Measurements from ENCODE around the gene MBD4.

The MBD4 gene

GRCh38 chr3:129417326-129417725 is 22.4 kb downstream of the MBD4 start:
- ATAC-seq: peak; percentile 60
- TF ChIP-seq OSR1 (CRISPR knock-in tag; IDR thresholded peaks at IDR 0.05): no peak
- TF ChIP-seq ZFP3 (CRISPR knock-in tag; IDR thresholded peaks at IDR 0.05): no peak
- TF ChIP-seq, protein P1, sequence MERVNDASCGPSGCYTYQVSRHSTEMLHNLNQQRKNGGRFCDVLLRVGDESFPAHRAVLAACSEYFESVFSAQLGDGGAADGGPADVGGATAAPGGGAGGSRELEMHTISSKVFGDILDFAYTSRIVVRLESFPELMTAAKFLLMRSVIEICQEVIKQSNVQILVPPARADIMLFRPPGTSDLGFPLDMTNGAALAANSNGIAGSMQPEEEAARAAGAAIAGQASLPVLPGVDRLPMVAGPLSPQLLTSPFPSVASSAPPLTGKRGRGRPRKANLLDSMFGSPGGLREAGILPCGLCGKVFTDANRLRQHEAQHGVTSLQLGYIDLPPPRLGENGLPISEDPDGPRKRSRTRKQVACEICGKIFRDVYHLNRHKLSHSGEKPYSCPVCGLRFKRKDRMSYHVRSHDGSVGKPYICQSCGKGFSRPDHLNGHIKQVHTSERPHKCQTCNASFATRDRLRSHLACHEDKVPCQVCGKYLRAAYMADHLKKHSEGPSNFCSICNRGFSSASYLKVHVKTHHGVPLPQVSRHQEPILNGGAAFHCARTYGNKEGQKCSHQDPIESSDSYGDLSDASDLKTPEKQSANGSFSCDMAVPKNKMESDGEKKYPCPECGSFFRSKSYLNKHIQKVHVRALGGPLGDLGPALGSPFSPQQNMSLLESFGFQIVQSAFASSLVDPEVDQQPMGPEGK (CRISPR knock-in tag; IDR thresholded peaks at IDR 0.05; ENCODE audit: borderline replicate concordance): no peak
- no peak for TF ChIP-seq GLIS3 (CRISPR knock-in tag; IDR thresholded peaks at IDR 0.05)
- TF ChIP-seq ZNF8 (CRISPR knock-in tag; IDR thresholded peaks at IDR 0.05): no peak
- TF ChIP-seq BACH2 (CRISPR knock-in tag; IDR thresholded peaks at IDR 0.05; ENCODE audit: borderline replicate concordance): no peak
- no peak for TF ChIP-seq CSDC2 (CRISPR knock-in tag; IDR thresholded peaks at IDR 0.05)
- TF ChIP-seq, protein P2, sequence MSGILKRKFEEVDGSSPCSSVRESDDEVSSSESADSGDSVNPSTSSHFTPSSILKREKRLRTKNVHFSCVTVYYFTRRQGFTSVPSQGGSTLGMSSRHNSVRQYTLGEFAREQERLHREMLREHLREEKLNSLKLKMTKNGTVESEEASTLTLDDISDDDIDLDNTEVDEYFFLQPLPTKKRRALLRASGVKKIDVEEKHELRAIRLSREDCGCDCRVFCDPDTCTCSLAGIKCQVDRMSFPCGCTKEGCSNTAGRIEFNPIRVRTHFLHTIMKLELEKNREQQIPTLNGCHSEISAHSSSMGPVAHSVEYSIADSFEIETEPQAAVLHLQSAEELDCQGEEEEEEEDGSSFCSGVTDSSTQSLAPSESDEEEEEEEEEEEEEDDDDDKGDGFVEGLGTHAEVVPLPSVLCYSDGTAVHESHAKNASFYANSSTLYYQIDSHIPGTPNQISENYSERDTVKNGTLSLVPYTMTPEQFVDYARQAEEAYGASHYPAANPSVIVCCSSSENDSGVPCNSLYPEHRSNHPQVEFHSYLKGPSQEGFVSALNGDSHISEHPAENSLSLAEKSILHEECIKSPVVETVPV (CRISPR knock-in tag; IDR thresholded peaks at IDR 0.05): no peak
- no peak for TF ChIP-seq ZNF70 (CRISPR knock-in tag; IDR thresholded peaks at IDR 0.05)
- no peak for TF ChIP-seq PPARA (CRISPR knock-in tag; IDR thresholded peaks at IDR 0.05; ENCODE audit: borderline replicate concordance)
- no peak for TF ChIP-seq ZFP30 (CRISPR knock-in tag; IDR thresholded peaks at IDR 0.05)
- no peak for TF ChIP-seq ZNF565 (CRISPR knock-in tag; conservative IDR thresholded peaks at IDR 0.05; ENCODE audit: low read depth)
- no peak for TF ChIP-seq RARB (CRISPR knock-in tag; IDR thresholded peaks at IDR 0.05)
- no peak for TF ChIP-seq SNAI2 (CRISPR knock-in tag; IDR thresholded peaks at IDR 0.05)
- no peak for TF ChIP-seq ZC3H10 (CRISPR knock-in tag; IDR thresholded peaks at IDR 0.05)
- TF ChIP-seq TSHZ2 (CRISPR knock-in tag; IDR thresholded peaks at IDR 0.05): no peak
- TF ChIP-seq ARNTL (CRISPR knock-in tag; IDR thresholded peaks at IDR 0.05; ENCODE audit: borderline replicate concordance, low read depth): no peak
- TF ChIP-seq TOX (CRISPR knock-in tag; IDR thresholded peaks at IDR 0.05; ENCODE audit: borderline replicate concordance): no peak
- no peak for TF ChIP-seq ISL1 (CRISPR knock-in tag; IDR thresholded peaks at IDR 0.05)
- TF ChIP-seq TCF4 (CRISPR knock-in tag; IDR thresholded peaks at IDR 0.05; ENCODE audit: borderline replicate concordance): no peak

- TF ChIP-seq RARB (CRISPR knock-in tag; IDR thresholded peaks at IDR 0.05): no peak
- TF ChIP-seq PPARA (CRISPR knock-in tag; IDR thresholded peaks at IDR 0.05; ENCODE audit: borderline replicate concordance): no peak
- TF ChIP-seq ISL1 (CRISPR knock-in tag; IDR thresholded peaks at IDR 0.05): no peak
- TF ChIP-seq, protein P3, sequence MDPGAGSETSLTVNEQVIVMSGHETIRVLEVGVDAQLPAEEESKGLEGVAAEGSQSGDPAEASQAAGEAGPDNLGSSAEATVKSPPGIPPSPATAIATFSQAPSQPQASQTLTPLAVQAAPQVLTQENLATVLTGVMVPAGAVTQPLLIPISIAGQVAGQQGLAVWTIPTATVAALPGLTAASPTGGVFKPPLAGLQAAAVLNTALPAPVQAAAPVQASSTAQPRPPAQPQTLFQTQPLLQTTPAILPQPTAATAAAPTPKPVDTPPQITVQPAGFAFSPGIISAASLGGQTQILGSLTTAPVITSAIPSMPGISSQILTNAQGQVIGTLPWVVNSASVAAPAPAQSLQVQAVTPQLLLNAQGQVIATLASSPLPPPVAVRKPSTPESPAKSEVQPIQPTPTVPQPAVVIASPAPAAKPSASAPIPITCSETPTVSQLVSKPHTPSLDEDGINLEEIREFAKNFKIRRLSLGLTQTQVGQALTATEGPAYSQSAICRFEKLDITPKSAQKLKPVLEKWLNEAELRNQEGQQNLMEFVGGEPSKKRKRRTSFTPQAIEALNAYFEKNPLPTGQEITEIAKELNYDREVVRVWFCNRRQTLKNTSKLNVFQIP (CRISPR knock-in tag; IDR thresholded peaks at IDR 0.05; ENCODE audit: borderline replicate concordance, low read depth): no peak
- no peak for TF ChIP-seq ESRRG (CRISPR knock-in tag; IDR thresholded peaks at IDR 0.05)
- TF ChIP-seq ARNTL (CRISPR knock-in tag; IDR thresholded peaks at IDR 0.05; ENCODE audit: borderline replicate concordance, low read depth): no peak
- TF ChIP-seq CSDC2 (CRISPR knock-in tag; IDR thresholded peaks at IDR 0.05): no peak
- no peak for TF ChIP-seq ZFP3 (CRISPR knock-in tag; IDR thresholded peaks at IDR 0.05)
- no peak for ATAC-seq
Observed at GRCh38 chr3:129416415-129416814, 23.3 kb downstream of the MBD4 start.

- TF ChIP-seq, protein P1 (CRISPR knock-in tag; IDR thresholded peaks at IDR 0.05; ENCODE audit: borderline replicate concordance): no peak
- ATAC-seq: no peak
Observed at GRCh38 chr3:129415830-129416229, 23.9 kb downstream of the MBD4 start.
